Measurements from ENCODE around the gene GPER1. TPM values are rescaled to one million over a fixed set of nuclear protein-coding genes. Genes with fewer than 3 reads are reported as not detected.

Gene GPER1
- total and polyA plus RNA-seq, 2 donors (not counting 3 experiments of a cell fraction or from before 2014, with no cell fraction given) = 0.77 to 2.3 TPM

GRCh38 chr7:1043552-1044188 is 44.2 kb upstream of the GPER1 start:
- Histone ChIP-seq H3K9ac (replicated peaks; ENCODE audit: extremely low read depth, insufficient read depth, low read length) (peak overlapping the region; percentile 85), H4K20me1 (replicated peaks; ENCODE audit: control insufficient read depth, extremely low read depth, insufficient read depth, low read length) (no peaks in the 10 kb centered on the region), H3K4me3 (replicated peaks in 1 of 3; ENCODE audit: insufficient read depth in 1 of 3, low read depth in 1 of 3, low read length in 3 of 3) (peak overlapping the region; percentile 16 to 57 (median 22)), H3K36me3 (ENCODE audit: control insufficient read depth in 2 of 2, extremely low read depth in 1 of 2, insufficient read depth in 2 of 2, low read length in 2 of 2) (no peaks in the 10 kb centered on the region), H2AFZ (ENCODE audit: low read depth, low read length) (peak overlapping the region; percentile 55), H3K79me2 (ENCODE audit: control insufficient read depth, insufficient read depth, low read length) (no peaks in the 10 kb centered on the region), H3K27me3 (ENCODE audit: control insufficient read depth in 2 of 2, insufficient read depth in 2 of 2, low read length in 2 of 2) (no peaks in the 10 kb centered on the region), H3K9me3 (replicated peaks; ENCODE audit: control insufficient read depth, insufficient read depth, low read length) (no peaks in the 10 kb centered on the region), H3K4me2 (ENCODE audit: insufficient read depth, low read length) (peak overlapping the region; percentile 86), H3K4me1 (ENCODE audit: control insufficient read depth, extremely low read depth, insufficient read depth, low read length) (peaks cover 16% of the 10 kb centered on the region), H3K27ac (ENCODE audit: insufficient read depth, low read depth, low read length) (peak overlapping the region; percentile 54), H3K9me1 (replicated peaks; ENCODE audit: control insufficient read depth, extremely low read depth, insufficient read depth, low read length) (no peaks in the 10 kb centered on the region)
- no TSS peak for BruUV-seq (replicated peaks)
- POLR2A ChIA-PET = no interaction called here
- DNase-seq (ENCODE audit: low read depth, low spot score) (no peak), FAIRE-seq (peak; percentile 52)
- intact Hi-C loops (cut with micrococcal nuclease) = loop anchor here (1.0 to 2.0 kb wide), 2 partner anchors 17 to 50 kb away; no protein-coding TSS in a partner anchor
- TF ChIP-seq GATA2 (IDR thresholded peaks at IDR 0.05; ENCODE audit: insufficient read depth, insufficient read length, low read depth, low read length) (no peak), CTCF (IDR thresholded peaks at IDR 0.05; ENCODE audit: extremely low read depth in 1 of 2, insufficient read depth in 1 of 2, low read depth in 1 of 2, low read length in 2 of 2) (no peak), FOS (IDR thresholded peaks at IDR 0.05; ENCODE audit: borderline replicate concordance, insufficient read depth, low read length) (no peak), POLR2A (IDR thresholded peaks at IDR 0.05; ENCODE audit: low read depth, low read length) (no peak), MAX (IDR thresholded peaks at IDR 0.05; ENCODE audit: insufficient read depth, insufficient read length) (no peak), JUN (IDR thresholded peaks at IDR 0.05; ENCODE audit: borderline replicate concordance, insufficient read depth, insufficient read length, low read depth) (no peak), POLR2AphosphoS5 (IDR thresholded peaks at IDR 0.05; ENCODE audit: insufficient read depth, low read depth, low read length) (no peak), EZH2 (IDR thresholded peaks at IDR 0.05; ENCODE audit: borderline replicate concordance, low read depth, low read length, severe bottlenecking) (no peak), MYC (IDR thresholded peaks at IDR 0.05; ENCODE audit: low read depth, low read length) (no peak)
- CTCF ChIA-PET = interaction anchor here (0.9 to 4.6 kb wide), 12 partner anchors 10 to 80 kb away, joined by 3 to 46 read pairs (median 9); no protein-coding TSS in a partner anchor
- dilution Hi-C loops (cut with MboI; ENCODE audit: extremely low pct_ligation_motif_present, low sequenced_read_pairs) = no loop called here
